CD4-positive, alpha-beta T cell treated with Interleukin-17A for 1 hour (primary cell): Measurements from ENCODE around the gene LRRIQ3.
"Not testable (repeated sequence)": the region's sequence is repeated elsewhere in the genome, so short reads cannot be mapped to it uniquely, and the experiment has no call there.

Experiments used
- DNase-seq: peaks from one replicate; pipeline ENCODE4 v3.0.0-alpha.2; 2020

LRRIQ3 gene, protein sequence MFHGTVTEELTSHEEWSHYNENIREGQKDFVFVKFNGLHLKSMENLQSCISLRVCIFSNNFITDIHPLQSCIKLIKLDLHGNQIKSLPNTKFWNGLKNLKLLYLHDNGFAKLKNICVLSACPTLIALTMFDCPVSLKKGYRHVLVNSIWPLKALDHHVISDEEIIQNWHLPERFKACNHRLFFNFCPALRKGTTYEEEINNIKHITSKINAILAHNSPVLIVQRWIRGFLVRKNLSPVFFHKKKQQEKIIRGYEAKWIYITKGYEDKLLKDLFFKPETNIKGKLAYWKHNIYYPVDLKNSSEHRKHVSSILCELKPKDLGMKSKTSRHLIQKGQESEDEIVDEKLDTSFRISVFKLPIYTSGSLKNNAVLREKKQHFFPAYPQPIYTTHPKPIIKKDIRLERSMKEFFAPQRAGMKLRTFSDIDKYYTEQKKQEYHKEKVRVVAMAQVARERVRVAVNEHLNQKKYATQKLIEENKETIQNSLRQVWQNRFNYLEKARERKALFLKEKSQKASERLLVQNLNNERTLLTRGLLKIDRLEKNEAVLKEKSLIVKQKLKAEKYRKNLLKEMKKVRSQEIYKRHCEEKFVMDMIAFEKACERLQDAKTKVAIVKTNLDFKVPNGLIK

DNA sequence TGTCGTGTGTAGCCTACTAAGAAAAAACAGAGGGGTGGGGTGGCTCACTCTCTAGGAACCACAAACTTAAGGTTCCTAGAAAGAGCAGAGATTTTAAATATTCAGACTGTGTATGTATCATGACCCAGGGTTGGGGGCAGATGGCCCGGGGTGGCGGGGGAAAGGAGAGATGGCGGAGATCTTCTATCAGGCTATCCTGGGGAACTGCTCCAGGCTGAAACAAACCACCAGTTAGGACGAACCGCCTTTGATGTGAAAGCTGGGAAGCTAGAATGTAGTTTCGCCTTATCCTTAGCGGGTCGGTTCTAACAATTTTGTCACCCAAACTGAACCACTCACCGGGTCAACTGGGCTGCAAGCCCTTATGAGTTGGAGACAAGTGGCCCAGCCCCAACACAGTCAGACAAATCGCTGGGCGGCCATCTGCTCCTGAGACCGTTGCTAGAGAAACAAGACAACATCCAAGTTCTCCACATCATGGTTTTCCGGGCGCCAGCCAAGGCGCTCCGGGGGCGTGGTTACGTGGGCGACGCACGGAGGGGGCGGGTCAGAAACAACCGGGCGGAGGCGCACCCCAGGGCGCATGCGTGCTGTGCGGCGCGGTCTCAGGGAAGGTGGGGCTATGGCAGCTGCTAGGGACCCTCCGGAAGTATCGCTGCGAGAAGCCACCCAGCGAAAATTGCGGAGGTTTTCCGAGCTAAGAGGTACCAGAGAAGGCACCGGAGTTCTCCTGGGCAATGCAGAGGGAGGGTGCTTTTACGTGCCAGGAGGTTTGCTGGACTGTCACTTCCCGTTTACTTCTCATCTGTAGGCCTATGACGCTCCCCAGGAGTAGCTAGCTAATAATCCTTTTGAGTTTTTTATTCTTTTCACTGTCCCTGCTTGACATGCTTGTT lies at the start of gene LRRIQ3, which contains the start of gene FPGT:
Gene LRRIQ3, minus strand, starts transcription at position 520 of the 896 bp plus-strand sequence. CDS start 14,492 bp downstream, outside the sequence.
Gene FPGT, plus strand, starts transcription at position 586 of the 896 bp plus-strand sequence. Its CDS starts 37 bp downstream, at position 623.
- DNase-seq = peak; percentile 96

- DNase-seq = no peak
Observed at GRCh38 chr1:74246315-74246714, 48.3 kb upstream of the LRRIQ3 start.

- no peak for DNase-seq
Observed at GRCh38 chr1:74245168-74245772, 47.3 kb upstream of the LRRIQ3 start.

DNA sequence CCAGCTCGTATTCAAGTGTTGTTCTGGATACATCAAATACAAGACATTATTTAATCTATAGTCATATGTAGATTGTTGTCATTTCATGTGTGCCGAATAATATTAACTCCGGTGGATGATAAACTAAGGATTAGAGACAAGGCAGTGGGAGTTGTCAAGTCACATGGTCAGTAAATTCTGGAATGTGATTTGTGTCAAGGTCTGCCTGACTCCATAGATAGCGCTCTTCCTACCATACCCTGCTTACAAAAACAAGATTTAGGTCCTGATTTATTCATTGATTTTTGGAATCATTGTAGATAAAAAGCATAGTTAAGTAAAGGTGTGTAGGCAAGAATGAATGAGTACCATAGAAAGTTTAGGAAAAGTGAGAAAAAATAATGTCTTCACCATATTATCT lies 39.8 kb upstream of the LRRIQ3 start:
- no peak for DNase-seq

GRCh38 chr1:74237035-74237434 lies 39.1 kb upstream of the LRRIQ3 start:
- no peak for DNase-seq

DNA sequence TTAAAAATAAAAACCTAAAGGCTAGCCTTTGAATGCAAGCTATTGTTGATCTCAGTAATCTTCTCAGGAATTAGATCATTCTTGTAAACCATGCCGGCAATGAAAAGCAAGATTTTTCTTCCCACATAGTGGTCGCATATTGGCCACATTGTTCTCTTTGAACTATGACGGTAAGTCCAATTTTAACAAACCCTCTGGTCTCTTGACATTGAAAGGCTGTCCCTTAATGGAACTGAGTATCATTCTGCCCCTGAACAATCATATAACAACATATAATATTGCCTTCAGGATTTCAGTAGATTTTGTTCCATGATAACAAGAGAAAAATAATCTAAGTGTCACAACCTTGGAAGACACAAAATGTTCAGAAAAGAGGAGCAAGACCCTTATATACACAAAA lies 38.5 kb upstream of the LRRIQ3 start:
- DNase-seq = no peak

GRCh38 chr1:74235153-74235552 lies 37.2 kb upstream of the LRRIQ3 start, which contains the start of gene TNNI3K:
TNNI3K (plus strand) TSS chr1:74235387; CDS start chr1:74235452, 65 bp downstream.
- DNase-seq = no peak

GRCh38 chr1:74223453-74223852 lies 25.5 kb upstream of the LRRIQ3 start:
- DNase-seq = no peak

GRCh38 chr1:74222701-74223100 lies 24.7 kb upstream of the LRRIQ3 start:
- no peak for DNase-seq

DNA sequence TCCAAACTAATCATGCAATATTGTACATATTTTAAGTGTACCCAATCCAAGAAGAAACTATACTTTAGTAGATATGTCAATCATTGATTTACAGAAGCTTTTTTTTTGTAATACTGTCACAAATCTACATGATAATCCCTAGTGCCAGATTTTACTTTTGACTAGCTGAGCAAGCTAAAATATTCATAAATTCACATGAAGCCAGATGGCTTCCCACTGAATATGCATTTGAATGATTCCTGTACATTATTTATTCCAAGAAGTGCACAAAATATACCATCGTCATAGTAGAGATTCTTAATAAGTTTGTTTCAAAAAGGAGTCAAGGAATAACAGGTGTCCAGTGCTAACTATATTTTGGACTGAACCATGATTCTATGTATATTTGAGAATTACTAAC lies 17.3 kb upstream of the LRRIQ3 start:
- no peak for DNase-seq

DNA sequence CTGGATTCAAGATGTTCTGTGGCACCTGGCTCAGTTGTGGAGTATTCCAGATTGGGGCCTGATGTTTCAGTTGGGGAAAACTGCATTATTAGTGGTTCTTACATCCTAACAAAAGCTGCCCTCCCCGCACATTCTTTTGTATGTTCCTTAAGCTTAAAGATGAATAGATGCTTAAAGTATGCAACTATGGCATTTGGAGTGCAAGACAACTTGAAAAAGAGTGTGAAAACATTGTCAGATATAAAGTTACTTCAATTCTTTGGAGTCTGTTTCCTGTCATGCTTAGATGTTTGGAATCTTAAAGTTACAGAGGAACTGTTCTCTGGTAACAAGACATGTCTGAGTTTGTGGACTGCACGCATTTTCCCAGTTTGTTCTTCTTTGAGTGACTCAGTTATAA lies 7.3 kb upstream of the LRRIQ3 start:
- DNase-seq = no peak

- no peak for DNase-seq
Observed at GRCh38 chr1:74199504-74199903, 1.5 kb upstream of the LRRIQ3 start.

DNA sequence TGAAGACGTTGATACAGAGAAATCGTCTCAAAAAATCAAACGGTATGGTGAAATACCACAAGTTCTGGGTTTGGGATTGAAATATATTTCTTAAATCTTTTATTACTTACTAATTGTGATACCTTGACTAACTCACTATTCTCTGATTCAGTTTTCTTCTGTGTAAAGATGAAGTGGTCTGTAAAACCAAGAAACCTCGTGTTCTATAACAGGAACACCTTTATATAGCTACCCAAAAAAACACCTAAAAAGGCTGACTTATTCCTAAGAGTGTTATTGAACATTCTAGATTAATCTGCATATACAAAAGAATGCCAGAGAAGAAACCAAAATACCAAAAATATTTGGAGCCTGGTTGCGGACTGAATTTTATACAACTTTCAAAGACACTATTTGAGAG lies 721 bp downstream of the LRRIQ3 start:
- DNase-seq = no peak

GRCh38 chr1:74195339-74195738 lies 2.6 kb downstream of the LRRIQ3 start:
- no peak for DNase-seq

GRCh38 chr1:74193908-74194307 lies 4.1 kb downstream of the LRRIQ3 start:
- DNase-seq = no peak

GRCh38 chr1:74180490-74180889 lies 17.5 kb downstream of the LRRIQ3 start:
- DNase-seq = no peak

- not testable (repeated sequence) for DNase-seq
Observed at GRCh38 chr1:74174423-74174822, 23.6 kb downstream of the LRRIQ3 start.

- no peak for DNase-seq
Observed at GRCh38 chr1:74162333-74162732, 35.6 kb downstream of the LRRIQ3 start.

DNA sequence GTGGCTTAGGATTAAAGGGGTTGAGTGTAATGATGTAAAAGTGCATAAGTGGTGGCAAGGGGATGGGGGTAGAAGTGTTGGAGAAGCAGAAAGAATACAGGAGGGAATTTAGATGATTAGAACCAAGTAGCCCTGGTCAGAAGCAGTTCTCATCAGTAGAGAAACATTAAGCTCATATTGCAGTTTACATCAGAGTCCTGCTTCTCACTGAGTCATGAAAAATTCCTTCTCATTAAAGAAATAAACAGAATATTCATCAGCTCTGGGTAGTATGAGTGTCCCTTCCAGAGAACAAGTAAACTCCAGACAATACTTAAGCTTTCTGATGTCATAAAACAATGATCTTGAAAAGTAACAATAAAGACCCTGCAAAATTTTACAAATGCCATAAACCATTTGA lies 36.5 kb downstream of the LRRIQ3 start:
- DNase-seq = no peak

DNA sequence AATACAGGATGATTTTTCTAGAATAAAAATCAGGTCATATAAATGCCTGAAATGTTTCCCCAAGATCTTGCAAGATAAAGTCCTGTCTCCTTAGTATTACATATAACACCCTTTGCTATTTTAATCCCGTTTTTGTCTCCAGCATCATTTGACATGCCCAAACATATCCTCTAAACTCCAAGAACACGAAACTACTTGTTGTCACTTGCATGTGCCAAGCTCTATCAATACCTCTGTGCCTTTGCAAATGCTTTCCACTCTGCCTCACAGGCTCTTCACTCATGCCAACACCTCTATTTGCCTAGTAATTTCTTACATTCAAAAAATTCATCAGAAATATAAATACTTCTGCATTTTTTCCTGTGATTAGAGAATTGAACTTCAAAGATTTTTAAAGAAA lies 37.9 kb downstream of the LRRIQ3 start:
- DNase-seq = no peak

DNA sequence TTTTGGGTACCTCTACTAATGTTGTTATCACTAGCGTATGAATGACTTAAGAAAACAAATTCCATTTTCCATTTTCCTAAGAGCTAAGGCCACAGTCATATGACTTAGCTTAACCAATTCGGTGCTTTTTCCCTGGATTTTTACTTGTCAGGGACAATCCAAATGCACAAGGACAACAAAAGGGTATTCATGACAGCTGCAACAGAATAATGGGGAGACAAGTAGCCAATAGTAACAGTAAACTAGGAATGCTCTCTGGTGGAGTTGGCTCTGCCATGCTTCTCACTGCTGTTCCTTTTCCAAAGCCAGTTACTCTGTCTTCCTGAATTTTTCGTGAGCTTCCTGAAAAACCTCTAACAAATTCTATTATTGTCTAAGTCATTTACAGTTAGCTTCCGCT lies 52.9 kb downstream of the LRRIQ3 start:
- DNase-seq = no peak

- not testable (repeated sequence) for DNase-seq
Observed at GRCh38 chr1:74117370-74117769, 80.6 kb downstream of the LRRIQ3 start.

- DNase-seq = no peak
Observed at GRCh38 chr1:74113333-74113732, 84.6 kb downstream of the LRRIQ3 start.
